ENCODE results near the gene ACE.
"Not testable (repeated sequence)": the region's sequence is repeated elsewhere in the genome, so short reads cannot be mapped to it uniquely, and the experiment has no call there.

ACE gene

DNA sequence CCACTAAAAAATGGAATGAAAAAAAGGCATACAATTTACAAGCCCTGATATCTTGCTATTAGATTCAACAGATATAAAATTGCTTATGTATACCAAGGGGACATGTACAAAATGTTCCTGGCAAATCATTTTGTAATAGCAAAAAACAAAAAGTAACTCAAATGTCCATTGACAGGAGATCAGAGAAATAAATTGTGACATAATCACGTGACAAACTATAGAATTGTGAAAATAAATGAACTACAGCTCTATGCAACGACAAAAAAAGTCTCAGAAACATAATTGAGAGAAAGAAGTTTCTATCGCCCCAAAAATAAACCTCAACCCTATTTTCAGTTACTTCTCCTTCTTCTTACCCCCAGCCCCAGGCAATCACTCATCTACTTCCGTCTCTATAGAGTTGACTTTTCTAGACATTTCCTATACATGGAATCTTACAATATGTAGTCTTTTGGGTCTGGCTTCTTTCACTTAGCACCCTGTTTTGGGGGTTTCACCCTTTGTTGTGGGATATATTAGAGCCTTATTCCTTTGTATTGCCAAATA, 12.1 kb upstream of the ACE start:
- no peak for DNase-seq (ENCODE audit: low read depth, low spot score)

DNA sequence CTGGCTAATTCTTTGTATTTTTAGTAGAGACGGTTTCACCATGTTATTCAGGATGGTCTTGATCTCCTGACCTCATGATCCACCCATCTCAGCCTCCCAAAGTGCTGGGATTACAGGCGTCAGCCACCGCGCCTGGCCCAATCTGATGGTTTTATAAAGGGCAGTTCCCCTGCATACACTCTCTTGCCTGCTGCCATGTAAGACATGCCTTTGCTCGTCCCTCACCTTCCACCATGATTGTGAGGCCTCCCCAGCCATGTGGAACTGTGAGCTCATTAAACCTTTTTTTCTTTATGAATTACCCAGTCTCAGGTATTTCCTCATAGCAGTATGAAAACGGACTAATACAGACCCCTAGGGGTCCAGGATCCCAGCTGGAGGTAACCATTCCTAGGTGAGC, 8.8 kb upstream of the ACE start:
- H3K4me3 ChIP-seq (ENCODE audit: low read length); DNase-seq (ENCODE audit: low read depth, low spot score): not testable (repeated sequence)

More for the DNA sequence above, 12.1 kb upstream of the ACE start:
- H3K4me3 ChIP-seq (ENCODE audit: low read length): no peak overlapping the region

DNA sequence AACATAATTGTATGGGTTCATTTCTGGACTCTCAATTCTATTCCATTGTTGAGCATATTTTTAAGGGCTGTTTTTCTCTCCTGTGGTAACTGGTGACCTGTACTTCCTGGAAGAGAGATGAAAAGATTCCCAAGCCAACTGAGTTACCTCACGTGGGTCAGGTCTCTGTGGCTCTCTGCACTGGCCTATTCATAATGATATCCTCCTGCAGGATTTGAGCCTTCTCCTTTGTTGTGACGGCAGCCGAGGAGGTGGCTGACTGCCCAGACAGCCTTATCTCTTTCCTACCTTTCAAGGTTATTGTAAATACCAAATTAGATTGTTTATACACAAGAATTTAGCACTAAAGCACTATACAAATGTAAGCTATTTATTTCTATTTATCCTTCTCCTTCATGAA, 2.7 kb upstream of the ACE start:
- H3K4me3 ChIP-seq (ENCODE audit: low read length): no peak overlapping the region
- no peak for DNase-seq (ENCODE audit: low read depth, low spot score)

DNA sequence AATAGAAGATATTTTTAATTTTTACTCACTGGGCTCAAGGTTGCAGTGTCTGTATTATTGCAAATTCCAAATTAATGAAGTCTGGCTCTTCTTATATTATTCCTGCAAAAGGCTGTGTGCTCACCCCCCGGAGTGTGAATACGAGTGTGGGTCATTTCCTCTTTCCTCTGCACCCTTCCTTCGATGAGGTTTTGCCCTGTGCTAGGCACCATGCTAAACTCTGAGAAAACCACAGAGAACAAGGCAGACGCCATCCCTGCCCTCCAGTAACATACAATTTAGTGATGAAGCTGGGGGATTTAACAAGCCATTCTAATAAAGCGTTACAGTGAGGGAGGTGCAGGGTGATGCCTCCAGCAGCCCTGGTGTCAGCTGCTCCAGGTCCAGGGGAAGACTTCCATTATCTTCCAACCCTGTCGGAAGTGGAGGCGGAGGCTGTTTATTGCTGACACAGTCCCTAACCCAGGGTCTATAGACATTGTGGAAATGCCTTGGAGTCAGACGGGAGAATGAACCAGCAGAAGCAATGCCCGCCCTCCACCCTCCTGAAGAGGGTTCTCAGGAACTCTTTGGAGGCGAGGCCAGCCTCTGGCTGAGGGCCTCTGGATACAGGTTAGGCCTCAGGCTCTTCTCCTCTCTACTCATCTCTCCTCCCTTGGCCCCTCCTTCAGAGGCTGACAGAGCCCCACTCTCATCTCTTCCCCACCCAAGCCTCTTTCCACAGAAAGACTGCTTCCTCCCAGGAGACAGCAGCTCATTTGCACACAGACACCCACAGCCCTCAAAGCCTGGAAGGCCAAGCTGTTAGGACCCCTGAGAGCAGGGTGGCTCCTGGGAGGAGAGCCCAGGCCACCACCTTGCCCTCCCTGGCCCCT, 2.0 kb upstream of the ACE start:
- H3K4me3 ChIP-seq (ENCODE audit: low read length): no peak overlapping the region
- no peak for DNase-seq (ENCODE audit: low read depth, low spot score)

DNA sequence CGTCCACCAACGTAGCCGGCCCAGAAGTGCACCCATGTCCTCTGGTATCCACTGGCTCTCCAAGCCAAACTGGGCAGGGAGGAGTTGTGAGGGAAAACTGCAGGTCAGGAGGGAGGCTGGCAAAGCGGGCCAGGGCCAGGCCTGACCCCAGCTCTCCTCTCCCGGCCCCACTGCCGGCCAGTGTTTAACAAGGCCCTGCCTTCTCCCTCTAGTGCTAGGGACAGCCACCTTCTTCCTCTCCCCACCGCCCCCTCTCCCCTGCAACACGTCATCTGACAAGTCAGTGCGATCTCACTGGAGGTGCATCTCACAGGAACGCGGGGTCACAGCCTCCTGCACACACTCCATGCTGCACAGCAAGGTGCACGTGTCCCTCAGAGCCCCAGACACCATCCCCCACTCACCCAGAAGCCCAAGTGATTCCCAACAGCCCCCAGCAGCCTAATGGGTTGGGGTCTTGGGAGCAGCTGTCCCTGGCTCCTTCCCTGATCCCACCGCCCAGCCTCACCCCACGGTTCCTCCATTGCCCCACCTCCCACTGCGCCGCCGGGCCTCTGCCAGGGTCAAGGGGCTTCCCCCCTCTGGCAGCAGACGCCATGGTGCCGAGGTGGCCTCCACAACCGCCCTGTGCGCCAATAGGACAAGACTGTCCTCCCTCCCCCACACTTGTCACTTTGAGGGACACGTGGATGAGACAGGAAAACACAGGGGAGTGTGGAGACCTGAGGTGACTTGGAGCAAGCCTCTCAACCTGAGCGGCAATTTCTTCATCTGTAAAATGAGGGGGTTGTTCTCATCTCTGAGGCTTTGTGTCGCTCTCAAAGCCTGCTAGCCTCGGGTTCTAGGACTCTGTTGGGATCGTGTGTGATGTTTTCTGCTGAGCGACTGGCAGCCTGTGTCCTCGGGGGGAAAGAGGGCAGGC, 1.1 kb upstream of the ACE start:
- DNase-seq (ENCODE audit: low read depth, low spot score): no peak

DNA sequence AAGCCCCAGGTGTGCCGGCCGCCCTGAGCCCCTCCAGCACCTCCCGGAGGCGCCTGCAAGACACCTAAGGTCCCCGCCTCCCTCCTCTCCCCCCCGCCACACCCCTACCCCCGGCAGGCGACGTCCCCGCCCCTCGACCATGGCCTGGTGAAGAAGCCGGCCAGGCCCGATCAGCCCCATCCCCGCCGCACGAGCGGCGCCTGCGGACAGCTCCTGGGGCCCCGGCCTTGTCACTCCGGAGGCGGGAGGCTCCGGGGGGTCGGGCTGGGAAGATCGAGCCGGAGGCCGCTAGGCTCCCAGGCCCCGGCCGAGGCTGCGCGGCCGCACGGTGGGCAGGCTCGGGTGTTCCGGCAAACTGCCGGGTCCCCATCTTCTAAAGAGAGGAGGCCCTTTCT, 405 bp upstream of the ACE start:
- peak overlapping the region; percentile 41 for H3K4me3 ChIP-seq (ENCODE audit: low read length)
- no peak for DNase-seq (ENCODE audit: low read depth, low spot score)

More for the DNA sequence above, 1.1 kb upstream of the ACE start:
- H3K4me3 ChIP-seq (ENCODE audit: low read length): peak overlapping the region; percentile 41; the same call in 1 of the 2 replicates

DNA sequence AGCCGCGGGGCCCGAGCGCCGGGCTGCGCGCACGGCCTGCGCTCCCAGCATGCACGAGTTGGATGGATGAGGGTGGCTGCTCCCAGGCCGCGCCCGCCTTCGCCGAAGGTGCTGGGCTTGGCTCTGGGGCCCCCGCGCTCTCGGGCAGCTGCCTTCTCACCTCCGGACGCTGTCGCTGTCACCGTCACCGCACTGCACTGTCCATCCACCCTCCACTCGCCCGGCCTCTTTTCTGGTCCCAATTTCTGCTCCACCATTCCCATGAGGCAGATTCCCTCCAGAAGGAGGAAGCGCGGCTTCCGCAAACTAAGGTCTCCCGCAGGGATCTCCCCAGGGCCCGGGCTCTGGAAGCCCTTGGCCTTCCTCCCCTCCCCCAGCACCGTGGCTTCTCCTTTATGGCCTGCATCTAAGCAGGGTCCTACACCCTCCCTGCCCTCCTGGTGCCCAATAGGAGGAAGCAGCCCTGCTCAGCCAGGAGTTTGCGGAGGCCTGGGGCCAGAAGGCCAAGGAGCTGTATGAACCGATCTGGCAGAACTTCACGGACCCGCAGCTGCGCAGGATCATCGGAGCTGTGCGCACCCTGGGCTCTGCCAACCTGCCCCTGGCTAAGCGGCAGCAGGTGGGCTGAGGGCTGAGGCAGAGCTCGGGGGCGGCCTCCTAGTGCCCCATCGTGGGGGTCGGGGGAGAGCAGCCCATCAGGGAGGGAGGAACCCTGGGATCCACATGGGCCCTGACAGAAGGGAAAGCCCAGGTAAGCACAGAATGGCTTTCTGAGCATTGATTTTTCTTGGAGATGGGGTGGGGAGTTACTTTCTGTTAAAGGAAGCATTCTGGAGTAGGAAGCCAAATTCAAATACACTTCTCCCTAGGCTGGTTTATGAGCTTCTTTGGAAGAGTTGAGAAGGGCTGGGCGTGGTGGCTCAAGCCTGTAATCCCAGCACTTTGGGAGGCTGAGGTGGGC, 899 bp downstream of the ACE start:
- DNase-seq (ENCODE audit: low read depth, low spot score): no peak
- no peak overlapping the region; the same call in 1 of the 2 replicates for H3K4me3 ChIP-seq (ENCODE audit: low read length)

DNA sequence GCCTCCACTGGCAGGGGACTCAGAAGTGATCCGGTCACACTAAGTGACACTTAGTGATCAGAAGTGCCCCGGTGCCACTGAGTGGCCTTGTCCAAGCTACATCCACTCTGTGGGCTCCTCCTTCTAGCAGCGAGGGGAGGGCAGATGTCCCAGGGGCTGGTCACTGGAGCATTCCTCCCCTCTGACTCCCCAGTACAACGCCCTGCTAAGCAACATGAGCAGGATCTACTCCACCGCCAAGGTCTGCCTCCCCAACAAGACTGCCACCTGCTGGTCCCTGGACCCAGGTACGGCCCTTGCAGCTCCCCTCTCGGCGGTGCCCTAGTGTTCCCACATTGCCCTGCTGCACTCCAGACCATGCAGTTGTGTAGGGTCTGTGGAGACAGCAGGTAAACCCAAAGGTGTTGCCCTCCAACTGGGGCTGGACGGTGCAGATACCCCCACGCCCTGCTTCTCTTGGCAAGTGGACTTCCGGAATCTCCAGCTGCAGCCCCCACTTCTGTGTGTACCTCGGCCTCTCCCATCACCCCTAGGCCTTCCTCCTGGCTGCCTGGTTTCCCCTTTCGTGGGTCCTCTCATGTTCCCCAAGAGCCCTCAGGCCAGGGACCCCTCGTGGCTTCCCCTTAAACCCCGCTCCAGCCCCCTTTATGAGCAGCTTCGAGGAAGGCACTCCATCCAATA, 2.1 kb downstream of the ACE start:
- peak; percentile 58 for DNase-seq (ENCODE audit: low read depth, low spot score)
- H3K4me3 ChIP-seq (ENCODE audit: low read length): no peak overlapping the region

DNA sequence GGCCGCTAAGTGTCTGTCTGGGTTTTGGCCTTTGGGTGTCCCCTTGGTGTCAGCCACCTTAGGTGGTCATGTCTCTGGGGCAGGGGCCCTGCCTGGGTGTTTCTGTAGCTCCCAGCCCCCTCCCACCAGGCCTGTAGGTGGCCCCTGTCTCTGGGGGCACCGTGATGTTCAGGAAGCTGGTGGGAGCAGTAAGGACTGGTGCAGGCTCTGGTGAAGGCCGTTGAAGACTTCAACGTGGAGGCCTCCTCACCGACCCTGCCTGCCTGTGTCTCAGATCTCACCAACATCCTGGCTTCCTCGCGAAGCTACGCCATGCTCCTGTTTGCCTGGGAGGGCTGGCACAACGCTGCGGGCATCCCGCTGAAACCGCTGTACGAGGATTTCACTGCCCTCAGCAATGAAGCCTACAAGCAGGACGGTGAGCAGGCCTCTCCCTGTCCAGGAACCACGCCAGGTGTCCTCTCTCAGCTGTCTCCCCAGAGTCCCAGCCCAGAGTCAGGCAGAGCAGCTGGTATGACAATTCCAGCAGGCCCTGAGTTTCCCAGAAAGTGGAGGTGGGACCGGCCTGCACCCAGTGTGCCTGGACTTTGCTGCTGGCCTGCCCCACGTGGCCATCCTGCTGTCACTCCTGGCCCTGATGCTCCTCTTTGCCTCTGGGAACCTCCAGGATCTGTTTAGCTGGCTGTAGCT, 2.8 kb downstream of the ACE start:
- no peak overlapping the region for H3K4me3 ChIP-seq (ENCODE audit: low read length)
- no peak for DNase-seq (ENCODE audit: low read depth, low spot score)

DNA sequence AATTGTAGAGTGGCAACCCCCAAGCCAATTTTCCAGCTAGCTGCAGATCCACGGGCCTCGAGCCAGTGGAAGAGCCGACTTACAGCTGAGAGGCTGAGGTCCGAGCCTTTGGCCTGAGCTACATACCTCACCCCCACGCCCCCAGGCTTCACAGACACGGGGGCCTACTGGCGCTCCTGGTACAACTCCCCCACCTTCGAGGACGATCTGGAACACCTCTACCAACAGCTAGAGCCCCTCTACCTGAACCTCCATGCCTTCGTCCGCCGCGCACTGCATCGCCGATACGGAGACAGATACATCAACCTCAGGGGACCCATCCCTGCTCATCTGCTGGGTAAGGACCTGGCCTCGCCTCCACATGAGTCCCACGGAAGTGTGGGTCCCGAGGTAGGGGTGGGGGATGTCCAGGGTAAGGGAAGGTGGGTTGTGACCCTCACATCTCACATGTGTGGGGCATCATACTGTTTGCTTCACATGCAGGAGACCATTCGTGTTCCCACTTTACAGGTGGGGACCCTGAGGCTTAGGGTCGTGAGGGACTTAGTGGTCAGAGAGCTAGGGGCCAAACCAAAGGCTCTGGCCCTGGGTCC, 3.4 kb downstream of the ACE start:
- no peak overlapping the region for H3K4me3 ChIP-seq (ENCODE audit: low read length)
- no peak for DNase-seq (ENCODE audit: low read depth, low spot score)

DNA sequence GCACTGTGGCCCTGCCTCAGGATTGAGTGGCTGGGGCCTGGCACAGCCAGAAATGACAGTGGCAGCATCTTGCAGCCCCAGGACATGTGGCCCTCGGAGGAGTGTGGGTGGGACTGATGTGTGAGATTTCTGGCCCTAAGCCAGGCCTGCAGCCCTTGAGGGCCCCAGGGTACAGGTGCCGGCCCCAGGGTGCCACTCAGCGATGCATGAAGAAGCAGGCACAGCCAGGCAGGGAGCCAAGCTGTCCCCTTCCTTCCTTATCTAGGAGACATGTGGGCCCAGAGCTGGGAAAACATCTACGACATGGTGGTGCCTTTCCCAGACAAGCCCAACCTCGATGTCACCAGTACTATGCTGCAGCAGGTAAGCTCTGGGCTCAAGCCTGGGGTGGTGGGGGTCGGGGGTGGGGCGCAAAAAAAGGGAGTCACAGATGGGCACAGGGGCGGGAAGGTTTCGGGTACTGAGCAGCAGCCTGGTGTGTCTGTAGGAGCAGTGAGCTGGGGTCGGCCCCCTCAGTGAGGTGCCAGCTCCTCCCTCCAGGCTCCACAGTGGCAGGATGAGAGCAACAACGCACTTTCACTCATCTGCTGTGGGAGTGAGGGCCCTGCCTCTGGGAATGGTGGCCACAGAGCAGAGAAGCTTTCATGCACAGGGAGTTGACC, 4.1 kb downstream of the ACE start:
- no peak overlapping the region for H3K4me3 ChIP-seq (ENCODE audit: low read length)
- DNase-seq (ENCODE audit: low read depth, low spot score): no peak

DNA sequence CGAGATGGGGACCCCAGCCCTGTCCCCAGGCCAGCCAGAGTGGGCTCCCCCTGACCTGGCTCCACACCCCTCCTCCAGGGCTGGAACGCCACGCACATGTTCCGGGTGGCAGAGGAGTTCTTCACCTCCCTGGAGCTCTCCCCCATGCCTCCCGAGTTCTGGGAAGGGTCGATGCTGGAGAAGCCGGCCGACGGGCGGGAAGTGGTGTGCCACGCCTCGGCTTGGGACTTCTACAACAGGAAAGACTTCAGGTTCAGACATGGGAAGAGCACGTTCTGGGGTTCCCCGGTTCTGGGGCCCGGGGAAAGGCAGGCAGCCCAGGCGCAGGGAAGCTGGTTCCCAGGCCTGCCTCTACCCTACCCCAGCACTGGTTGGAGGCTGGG, 4.6 kb downstream of the ACE start:
- DNase-seq (ENCODE audit: low read depth, low spot score): no peak
- no peak overlapping the region for H3K4me3 ChIP-seq (ENCODE audit: low read length)

DNA sequence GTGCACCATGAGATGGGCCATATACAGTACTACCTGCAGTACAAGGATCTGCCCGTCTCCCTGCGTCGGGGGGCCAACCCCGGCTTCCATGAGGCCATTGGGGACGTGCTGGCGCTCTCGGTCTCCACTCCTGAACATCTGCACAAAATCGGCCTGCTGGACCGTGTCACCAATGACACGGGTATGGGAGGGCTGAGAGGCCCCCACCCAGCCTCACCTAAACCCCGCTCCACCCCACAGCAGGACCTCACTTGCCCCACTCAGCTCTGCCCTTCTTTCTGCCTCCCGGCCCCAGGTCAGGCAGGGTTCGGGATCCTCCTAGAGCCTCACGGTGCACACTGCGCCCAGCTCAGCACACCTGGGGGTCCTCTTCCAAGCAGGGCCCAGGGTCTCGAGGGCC, 5.6 kb downstream of the ACE start:
- no peak for DNase-seq (ENCODE audit: low read depth, low spot score)
- no peak overlapping the region for H3K4me3 ChIP-seq (ENCODE audit: low read length)

DNA sequence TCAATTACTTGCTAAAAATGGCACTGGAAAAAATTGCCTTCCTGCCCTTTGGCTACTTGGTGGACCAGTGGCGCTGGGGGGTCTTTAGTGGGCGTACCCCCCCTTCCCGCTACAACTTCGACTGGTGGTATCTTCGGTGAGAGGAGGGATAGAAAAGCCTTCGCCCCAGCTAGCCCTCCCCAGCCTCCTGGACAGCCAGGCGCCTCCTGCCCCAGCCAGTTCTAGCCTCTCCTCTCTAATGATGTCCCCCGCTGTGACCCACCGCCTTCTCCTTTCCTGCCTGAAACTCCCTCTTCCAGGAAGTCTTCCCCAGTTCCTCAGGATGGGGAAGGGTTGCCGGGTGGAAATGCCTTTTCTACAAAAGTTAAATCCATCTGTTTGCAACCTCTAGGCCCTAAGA, 6.2 kb downstream of the ACE start:
- no peak for DNase-seq (ENCODE audit: low read depth, low spot score)
- no peak overlapping the region for H3K4me3 ChIP-seq (ENCODE audit: low read length)

DNA sequence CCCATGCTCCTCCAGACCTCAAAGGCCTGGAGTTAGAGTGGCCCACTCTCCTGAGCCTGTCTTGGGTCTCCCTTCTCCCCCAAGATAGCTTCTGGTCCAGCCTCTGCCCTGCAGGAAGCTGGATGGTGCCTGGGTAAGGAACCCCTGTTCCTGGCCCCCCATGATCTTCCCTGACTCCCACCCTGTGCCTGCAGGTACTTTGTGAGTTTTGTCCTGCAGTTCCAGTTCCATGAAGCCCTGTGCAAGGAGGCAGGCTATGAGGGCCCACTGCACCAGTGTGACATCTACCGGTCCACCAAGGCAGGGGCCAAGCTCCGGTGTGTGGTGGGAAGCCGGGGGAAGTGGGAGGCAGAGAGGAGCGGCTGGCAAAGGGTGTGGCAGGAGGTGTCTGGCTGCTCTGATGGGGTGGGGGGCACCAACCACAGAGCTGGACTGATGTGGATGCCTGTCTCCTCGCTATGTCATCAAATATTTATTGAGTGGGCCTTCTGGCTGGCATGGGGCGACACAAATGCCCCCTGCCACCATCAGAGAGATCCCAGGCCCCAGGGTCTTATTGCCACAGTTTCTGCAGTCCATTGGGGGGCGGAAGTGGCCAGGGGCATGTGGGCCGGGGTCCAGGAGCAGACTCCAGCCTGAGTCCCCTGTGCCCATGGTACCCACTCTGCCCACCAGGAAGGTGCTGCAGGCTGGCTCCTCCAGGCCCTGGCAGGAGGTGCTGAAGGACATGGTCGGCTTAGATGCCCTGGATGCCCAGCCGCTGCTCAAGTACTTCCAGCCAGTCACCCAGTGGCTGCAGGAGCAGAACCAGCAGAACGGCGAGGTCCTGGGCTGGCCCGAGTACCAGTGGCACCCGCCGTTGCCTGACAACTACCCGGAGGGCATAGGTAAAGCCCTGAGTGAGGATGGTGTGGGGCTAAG, 7.1 kb downstream of the ACE start:
- DNase-seq (ENCODE audit: low read depth, low spot score): no peak
- no peak overlapping the region for H3K4me3 ChIP-seq (ENCODE audit: low read length)

Measured in Jurkat, Clone E6-1 (cell line).